ENCODE results near the gene ABLIM2.
A peak's percentile ranks its signal among the peaks of the same experiment; 100 is the strongest.

Gene ABLIM2

GRCh38 chr4:8192748-8193738 lies 34.4 kb upstream of the ABLIM2 start:
- DNase-seq: peak in 1 of 2 experiments; percentile 22

- DNase-seq: peak in 1 of 2 experiments; percentile 21
These were observed 32.6 kb upstream of the ABLIM2 start for GRCh38 chr4:8191136-8191747.

DNA sequence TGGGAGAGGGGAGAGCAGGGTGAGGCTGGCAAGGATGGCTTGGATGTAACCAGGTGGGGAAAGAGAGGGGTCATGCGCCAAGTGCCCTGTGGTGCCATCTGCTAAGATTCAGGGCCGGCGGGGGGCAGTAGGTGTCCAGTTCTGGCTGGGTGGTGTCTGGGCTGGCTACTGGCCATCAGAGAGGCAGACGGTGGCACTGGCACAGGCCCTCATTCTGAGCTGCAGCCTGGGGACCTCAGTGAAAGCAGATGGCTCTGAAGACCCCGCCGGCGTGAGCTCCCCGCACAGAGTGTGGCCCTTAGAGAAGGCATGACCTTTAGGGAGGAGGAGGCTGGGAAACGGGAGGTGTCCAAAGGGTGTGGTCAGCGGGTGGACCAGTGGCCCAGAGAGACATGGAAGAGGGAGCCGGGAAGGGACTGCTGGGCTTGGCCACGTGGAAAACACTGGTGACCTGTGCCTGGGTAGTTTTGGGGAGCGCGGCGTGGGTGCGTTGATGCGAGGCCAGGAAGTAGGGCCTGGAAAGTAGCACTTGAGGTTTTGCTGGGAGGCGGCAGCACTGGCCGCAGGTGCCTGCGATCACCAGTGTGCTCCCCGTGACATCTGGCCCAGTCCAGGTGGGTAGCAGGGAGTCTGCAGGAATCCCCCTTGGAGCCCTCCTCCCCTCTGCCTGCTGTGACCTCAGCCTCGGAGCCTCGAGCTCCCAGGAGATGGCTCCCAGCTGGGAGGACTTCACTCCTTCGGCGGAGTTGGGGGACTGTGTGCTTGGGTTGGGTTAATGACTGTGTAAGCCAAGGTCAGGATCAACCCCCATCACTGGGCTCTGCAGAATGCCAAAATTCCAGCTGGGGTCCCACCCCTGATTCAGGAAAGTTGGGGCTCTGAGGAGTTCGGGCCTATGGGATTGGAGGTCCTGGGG lies 31.2 kb upstream of the ABLIM2 start:
- DNase-seq: peak in 1 of 2 experiments; percentile 34

DNA sequence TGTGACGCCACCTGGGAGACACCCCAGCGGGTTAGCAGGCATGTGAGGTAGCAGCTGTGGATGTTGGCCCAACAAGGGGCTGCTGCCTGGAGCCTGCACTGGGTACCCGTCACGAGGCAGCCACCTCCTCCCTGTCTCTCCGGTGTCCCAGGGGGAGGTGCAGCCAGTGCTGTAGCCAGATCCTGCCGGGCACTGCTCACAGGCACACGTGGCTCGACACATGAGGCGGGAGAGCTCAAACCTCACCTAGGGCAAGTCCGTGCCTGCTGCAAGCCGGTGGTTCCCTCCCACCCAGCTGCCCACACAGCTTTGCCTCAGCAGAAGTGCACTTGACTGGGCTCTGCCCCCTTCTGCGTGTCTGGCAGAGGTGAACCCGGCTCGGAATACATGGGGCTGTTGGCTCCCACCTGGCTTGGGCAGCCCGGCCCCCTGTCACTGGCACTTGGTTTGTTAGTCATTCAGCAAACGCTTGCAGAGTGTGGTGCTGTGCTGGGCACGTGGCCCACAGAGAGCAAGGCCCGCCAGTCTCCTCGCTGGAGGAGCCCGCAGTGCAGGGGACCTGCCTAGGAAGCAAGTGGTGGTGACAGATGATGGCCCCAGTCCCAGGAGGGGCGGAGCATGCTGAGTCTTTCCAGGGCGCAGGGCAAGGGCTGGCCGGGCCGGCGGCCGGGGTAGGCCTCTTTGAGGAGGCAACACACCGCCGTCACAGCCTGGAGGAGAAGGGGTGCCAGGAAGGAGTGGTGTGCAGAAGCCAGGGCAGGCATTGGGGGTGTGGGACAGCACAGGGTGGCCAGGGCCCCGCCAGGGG lies 30.3 kb upstream of the ABLIM2 start:
- peak; percentile 65 to 92 for DNase-seq

- peak in 1 of 2 experiments; percentile 15 for DNase-seq
These were observed 29.5 kb upstream of the ABLIM2 start for GRCh38 chr4:8188085-8188484.

- no peak for DNase-seq
These were observed 27.3 kb upstream of the ABLIM2 start for GRCh38 chr4:8185930-8186329.

GRCh38 chr4:8185295-8185694 lies 26.7 kb upstream of the ABLIM2 start:
- DNase-seq: no peak

DNA sequence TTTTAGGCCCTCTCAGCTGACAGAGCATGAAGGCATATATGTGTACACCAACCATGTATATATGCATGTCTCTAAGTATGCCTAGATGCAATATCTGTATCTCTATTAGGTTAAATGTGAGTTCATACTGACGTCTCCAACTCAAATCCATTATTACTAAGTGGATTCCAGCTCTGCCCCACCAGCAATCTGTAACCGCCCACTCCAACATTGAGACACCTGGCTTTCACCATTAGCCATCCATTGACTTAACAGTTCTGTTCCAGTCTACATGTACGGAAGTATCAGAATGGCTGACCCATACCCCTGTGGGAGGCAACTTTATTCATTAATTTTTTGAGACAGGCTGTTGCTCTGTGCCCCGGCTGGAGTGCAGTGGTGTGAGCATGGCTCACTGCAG lies 25.4 kb upstream of the ABLIM2 start:
- no peak for DNase-seq

GRCh38 chr4:8182858-8183725 lies 24.5 kb upstream of the ABLIM2 start:
- peak; percentile 8 to 68 for DNase-seq

GRCh38 chr4:8182294-8182693 lies 23.7 kb upstream of the ABLIM2 start:
- DNase-seq: no peak

GRCh38 chr4:8181844-8182243 lies 23.2 kb upstream of the ABLIM2 start:
- no peak for DNase-seq

GRCh38 chr4:8181119-8181518 lies 22.5 kb upstream of the ABLIM2 start:
- DNase-seq: no peak

DNA sequence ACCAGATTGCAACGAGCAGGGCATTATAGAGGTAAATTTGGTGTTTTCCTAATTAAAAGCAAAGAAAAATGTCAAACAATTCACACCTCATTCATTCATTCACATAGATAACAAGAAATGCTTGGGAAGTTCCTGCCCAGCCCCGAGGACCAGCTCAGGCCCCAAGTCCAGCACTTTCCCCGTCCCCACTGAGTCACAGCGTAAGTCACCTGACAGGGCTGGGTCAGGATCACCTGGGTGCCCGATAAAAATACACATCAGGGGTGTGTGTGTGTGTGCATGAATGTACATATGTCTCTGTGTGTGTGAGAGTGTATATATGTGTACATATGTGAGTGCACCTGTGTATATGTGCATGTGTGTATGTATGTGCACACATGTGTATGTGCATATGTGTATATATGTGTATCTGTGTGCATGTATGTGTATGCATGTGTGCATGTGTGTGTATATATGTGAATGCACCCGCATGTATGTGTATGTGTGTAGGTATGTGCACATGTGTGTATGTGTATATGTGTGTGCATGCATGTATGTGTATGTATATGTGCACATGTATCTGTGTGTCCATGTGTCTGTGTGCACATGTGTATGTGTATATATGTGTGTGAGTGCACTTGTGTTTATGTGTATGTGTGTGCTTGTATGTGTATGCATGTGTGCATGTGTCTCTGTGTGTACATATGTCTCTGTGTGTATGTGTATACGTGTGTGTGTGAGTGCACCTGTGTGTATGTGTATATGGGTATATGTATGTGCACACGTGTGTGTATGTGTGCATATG lies 21.9 kb upstream of the ABLIM2 start:
- DNase-seq: no peak

DNA sequence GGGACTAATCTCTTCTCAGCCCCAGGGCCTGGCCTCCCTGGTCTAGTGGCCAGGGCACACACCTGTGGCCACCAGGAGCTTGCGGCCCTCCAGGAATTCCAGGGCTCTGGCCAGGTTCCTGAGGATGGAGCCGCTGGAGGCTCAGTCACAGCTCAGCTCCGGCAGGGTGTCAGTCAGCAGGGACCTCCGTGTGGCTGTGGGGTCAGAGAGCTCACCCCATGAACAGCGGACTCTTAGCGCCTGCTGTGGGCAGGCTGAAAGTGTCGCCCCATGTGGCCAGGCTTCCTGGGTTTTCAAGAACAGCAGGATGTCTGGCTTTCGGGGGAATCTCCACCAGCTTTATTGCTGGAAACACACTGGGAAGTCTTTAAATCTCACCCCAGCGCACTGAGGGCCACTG lies 21.2 kb upstream of the ABLIM2 start:
- DNase-seq: no peak

DNA sequence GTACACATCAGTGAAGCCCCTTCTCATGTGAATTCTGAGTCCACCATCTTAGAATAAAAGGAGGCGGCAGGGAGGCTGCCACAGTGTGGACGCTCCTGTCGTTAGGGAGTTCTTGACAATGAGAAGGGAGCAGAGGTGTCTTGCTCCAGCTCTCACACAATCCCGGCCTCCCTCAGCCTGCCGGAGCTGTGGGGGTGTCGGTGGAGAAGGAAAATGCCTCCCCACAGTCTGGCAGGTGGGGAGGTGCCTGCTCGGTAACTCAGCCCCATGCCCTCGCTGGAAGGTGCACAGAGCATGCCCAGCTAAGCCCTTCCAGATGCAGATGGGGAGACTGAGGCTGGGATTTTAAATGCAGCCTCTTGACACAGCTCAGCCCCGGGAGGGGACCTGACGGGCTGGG lies 20.5 kb upstream of the ABLIM2 start:
- DNase-seq: no peak

DNA sequence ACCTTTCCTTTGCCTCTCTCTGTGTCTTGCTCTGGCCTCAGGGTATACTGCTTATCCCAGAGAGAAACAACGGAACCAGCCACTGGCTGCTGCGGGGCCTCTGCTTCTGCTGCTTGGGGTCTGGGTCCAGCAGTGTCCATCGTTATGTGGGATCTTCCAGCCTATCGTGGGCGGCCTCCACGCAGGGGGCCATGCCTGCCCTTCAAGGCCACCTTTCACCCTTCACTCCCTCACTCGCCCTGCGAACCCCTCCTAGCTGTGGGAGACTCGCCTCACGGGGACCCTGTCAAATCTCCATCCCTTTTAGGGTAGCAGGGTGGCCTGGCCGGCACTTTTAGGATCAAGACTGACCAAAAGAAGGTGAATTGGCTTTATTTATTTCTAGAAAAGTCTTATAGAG lies 19.3 kb upstream of the ABLIM2 start:
- no peak for DNase-seq

- DNase-seq: no peak
These were observed 18.9 kb upstream of the ABLIM2 start for GRCh38 chr4:8177552-8177951.

GRCh38 chr4:8176547-8177399 lies 18.2 kb upstream of the ABLIM2 start:
- peak in 1 of 2 experiments; percentile 16 for DNase-seq

- no peak for DNase-seq
These were observed 17.1 kb upstream of the ABLIM2 start for GRCh38 chr4:8175686-8176085.
